Measurements from ENCODE around the gene AMH. TPM values are rescaled to one million over a fixed set of nuclear protein-coding genes. Genes with fewer than 3 reads are reported as not detected.

AMH gene
- total and polyA plus RNA-seq, 2 of the 13 experiments (the other 11 are each of a cell fraction or from before 2014, with no cell fraction given) = 0.03 to 0.18 TPM

DNA sequence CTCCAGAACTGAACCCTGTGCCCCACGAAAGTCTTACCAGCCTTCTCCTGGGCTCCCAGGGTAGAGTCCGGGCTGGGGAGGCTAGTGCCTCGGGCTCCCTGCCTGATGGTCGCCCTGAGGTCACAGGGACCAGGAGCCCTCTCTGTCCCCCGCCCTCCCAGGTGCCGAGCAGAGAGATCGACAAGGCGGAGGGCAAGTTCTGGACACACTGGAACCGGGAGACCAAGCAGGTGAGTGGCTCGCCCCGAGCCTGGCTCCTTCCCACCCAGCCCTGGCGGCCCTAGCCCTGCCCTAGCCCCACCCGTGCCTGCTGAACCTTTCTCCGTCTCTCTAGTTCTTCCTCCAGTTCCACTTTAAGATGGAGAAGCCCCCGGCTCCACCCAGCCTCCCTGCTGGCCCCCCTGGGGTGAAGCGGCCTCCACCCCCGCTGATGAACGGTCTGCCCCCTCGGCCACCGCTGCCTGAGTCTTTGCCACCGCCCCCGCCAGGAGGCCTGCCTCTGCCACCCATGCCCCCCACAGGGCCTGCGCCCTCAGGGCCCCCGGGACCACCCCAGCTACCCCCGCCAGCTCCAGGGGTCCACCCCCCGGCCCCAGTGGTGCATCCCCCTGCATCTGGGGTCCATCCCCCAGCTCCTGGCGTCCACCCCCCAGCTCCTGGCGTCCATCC, 1.6 kb upstream of the AMH start:
- Histone ChIP-seq H3K79me2 (ENCODE audit: insufficient read depth, low read length) (peaks cover 12% of the 10 kb centered on the region), H3K36me3 (replicated peaks in 1 of 2; ENCODE audit: control insufficient read depth in 1 of 2, insufficient read depth in 2 of 2, low read length in 2 of 2) (peaks cover 25 to 50% of the 10 kb centered on the region in 2 experiments; a peak in 4 of 5 replicates), H2AFZ (ENCODE audit: low read length) (no peak overlapping the region), H4K20me1 (ENCODE audit: insufficient read depth, low read length) (peaks cover 8% of the 10 kb centered on the region; the same call in 1 of the 2 replicates), H3K27ac (ENCODE audit: extremely low read length, insufficient read depth, low read length) (no peak overlapping the region), H3K4me2 (ENCODE audit: low read depth, low read length) (no peak overlapping the region), H3K4me3 (replicated peaks in 1 of 3; ENCODE audit: insufficient read depth in 1 of 3, low read depth in 2 of 3, low read length in 3 of 3) (no peak overlapping the region), H3K9me3 (ENCODE audit: low read length) (no peaks in the 10 kb centered on the region), H3K4me1 (ENCODE audit: insufficient read depth, low read length) (peaks cover 23% of the 10 kb centered on the region), H3K27me3 (ENCODE audit: control insufficient read depth in 1 of 2, insufficient read depth in 2 of 2, low read length in 2 of 2) (no peaks in the 10 kb centered on the region), H3K9ac (ENCODE audit: insufficient read depth, low read depth, low read length) (no peak overlapping the region)
- WGBS (ENCODE audit: low lambda C conversion rate) = 96% methylated on average over 20 of the region's 28 CpGs
- intact Hi-C loops (cut with micrococcal nuclease; ENCODE audit: unreplicated experiment) (no loop called here), in situ Hi-C loops (cut with HindIII; ENCODE audit: extremely low pct_ligation_motif_present, low pct_unique_long_range_greater_than_20kb) (no loop called here)
- ATAC-seq (no peak), FAIRE-seq (no peak), DNase-seq (ENCODE audit: low spot score) (no peak)
- TF ChIP-seq EHMT2 (IDR thresholded peaks at IDR 0.05; ENCODE audit: borderline replicate concordance, low read depth, low read length) (no peak), ZBTB38 (CRISPR knock-in tag; IDR thresholded peaks at IDR 0.05) (0 out of 2 replicates have a peak, but pooled peaks have one; percentile 45)
- TF ChIP-seq, protein P1, sequence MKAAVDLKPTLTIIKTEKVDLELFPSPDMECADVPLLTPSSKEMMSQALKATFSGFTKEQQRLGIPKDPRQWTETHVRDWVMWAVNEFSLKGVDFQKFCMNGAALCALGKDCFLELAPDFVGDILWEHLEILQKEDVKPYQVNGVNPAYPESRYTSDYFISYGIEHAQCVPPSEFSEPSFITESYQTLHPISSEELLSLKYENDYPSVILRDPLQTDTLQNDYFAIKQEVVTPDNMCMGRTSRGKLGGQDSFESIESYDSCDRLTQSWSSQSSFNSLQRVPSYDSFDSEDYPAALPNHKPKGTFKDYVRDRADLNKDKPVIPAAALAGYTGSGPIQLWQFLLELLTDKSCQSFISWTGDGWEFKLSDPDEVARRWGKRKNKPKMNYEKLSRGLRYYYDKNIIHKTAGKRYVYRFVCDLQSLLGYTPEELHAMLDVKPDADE (CRISPR knock-in tag; IDR thresholded peaks at IDR 0.05) = no peak
- BruUV-seq (replicated peaks) = no TSS peak
- POLR2A ChIA-PET = interaction anchor here (0.5 kb wide), 1 partner anchor 438 kb away, joined by 3 read pairs; no protein-coding TSS in a partner anchor
- CTCF ChIA-PET (ENCODE audit: low intra/inter-chr PET ratio, low total read pairs) = no interaction called here

DNA sequence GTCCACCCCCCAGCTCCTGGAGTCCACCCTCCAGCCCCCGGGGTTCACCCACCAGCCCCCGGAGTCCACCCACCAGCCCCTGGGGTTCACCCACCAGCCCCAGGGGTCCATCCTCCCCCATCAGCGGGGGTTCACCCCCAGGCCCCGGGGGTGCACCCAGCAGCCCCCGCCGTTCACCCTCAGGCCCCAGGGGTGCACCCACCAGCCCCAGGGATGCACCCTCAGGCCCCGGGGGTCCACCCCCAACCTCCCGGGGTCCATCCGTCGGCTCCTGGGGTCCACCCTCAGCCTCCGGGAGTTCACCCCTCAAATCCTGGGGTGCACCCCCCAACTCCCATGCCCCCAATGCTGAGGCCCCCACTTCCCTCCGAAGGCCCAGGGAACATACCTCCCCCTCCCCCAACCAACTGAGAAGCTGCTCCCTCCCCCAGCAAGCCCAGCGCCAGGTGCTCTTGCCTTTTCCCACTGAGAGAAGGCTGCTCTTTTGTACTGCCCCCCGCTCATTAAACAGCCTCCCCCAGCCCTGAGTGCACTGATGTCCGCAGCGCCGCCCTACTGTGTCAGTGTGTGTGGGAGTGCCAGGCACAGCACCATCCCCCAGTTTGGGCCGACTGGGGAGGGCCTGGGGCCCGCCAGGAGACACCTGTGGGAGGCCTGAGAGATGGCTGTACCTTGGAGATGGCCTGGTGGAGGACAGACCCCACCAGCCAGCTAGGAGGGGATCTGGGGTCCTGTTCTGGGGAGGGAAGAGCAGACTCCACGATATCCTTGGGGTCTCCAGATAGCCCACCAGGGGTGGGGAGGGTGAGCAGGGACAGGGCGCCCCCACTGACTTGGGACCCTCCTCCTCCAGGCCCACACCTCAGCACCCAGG, 750 bp upstream of the AMH start:
- TF ChIP-seq MIXL1 (CRISPR knock-in tag; IDR thresholded peaks at IDR 0.05) (no peak), ZBTB42 (CRISPR knock-in tag; IDR thresholded peaks at IDR 0.05) (no peak), RBM22 (optimal IDR thresholded peaks at IDR 0.05; ENCODE audit: low read length) (peak; percentile 10), JUND (CRISPR knock-in tag; IDR thresholded peaks at IDR 0.05) (no peak)
- TF ChIP-seq, protein P1 (CRISPR knock-in tag; IDR thresholded peaks at IDR 0.05) = no peak
- TF ChIP-seq, protein P2, sequence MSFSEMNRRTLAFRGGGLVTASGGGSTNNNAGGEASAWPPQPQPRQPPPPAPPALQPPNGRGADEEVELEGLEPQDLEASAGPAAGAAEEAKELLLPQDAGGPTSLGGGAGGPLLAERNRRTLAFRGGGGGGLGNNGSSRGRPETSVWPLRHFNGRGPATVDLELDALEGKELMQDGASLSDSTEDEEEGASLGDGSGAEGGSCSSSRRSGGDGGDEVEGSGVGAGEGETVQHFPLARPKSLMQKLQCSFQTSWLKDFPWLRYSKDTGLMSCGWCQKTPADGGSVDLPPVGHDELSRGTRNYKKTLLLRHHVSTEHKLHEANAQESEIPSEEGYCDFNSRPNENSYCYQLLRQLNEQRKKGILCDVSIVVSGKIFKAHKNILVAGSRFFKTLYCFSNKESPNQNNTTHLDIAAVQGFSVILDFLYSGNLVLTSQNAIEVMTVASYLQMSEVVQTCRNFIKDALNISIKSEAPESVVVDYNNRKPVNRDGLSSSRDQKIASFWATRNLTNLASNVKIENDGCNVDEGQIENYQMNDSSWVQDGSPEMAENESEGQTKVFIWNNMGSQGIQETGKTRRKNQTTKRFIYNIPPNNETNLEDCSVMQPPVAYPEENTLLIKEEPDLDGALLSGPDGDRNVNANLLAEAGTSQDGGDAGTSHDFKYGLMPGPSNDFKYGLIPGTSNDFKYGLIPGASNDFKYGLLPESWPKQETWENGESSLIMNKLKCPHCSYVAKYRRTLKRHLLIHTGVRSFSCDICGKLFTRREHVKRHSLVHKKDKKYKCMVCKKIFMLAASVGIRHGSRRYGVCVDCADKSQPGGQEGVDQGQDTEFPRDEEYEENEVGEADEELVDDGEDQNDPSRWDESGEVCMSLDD (CRISPR knock-in tag; IDR thresholded peaks at IDR 0.05; ENCODE audit: borderline replicate concordance) = no peak
- Histone ChIP-seq H3K4me1 (ENCODE audit: insufficient read depth, low read length) (peaks cover 23% of the 10 kb centered on the region), H3K36me3 (replicated peaks in 1 of 2; ENCODE audit: control insufficient read depth in 1 of 2, insufficient read depth in 2 of 2, low read length in 2 of 2) (peaks cover 24 to 42% of the 10 kb centered on the region in 2 experiments; a peak in 4 of 5 replicates), H2AFZ (ENCODE audit: low read length) (no peak overlapping the region), H3K79me2 (ENCODE audit: insufficient read depth, low read length) (peaks cover 4% of the 10 kb centered on the region), H3K9me3 (ENCODE audit: low read length) (no peaks in the 10 kb centered on the region), H4K20me1 (ENCODE audit: insufficient read depth, low read length) (peaks cover under 1% of the 10 kb centered on the region; the same call in 1 of the 2 replicates), H3K4me2 (ENCODE audit: low read depth, low read length) (no peak overlapping the region), H3K9ac (ENCODE audit: insufficient read depth, low read depth, low read length) (no peak overlapping the region), H3K27ac (ENCODE audit: extremely low read length, insufficient read depth, low read length) (no peak overlapping the region), H3K27me3 (ENCODE audit: control insufficient read depth in 1 of 2, insufficient read depth in 2 of 2, low read length in 2 of 2) (no peaks in the 10 kb centered on the region), H3K4me3 (replicated peaks in 1 of 3; ENCODE audit: insufficient read depth in 1 of 3, low read depth in 2 of 3, low read length in 3 of 3) (no peak overlapping the region)
- ATAC-seq = no peak
- ChIA-PET POLR2A (interaction anchor here (0.7 to 1.2 kb wide), 2 partner anchors 9 to 10 kb away, joined by 3 read pairs; no protein-coding TSS in a partner anchor), CTCF (ENCODE audit: low intra/inter-chr PET ratio, low total read pairs) (no interaction called here)
- intact Hi-C loops (cut with micrococcal nuclease; ENCODE audit: unreplicated experiment) = no loop called here
- DNase-seq (ENCODE audit: low spot score) = no peak
- TSS peak; percentile 43 for BruUV-seq (replicated peaks)
- WGBS (ENCODE audit: low lambda C conversion rate) = 97% methylated on average over 10 of the region's 21 CpGs
- FAIRE-seq = no peak
- in situ Hi-C loops (cut with HindIII; ENCODE audit: extremely low pct_ligation_motif_present, low pct_unique_long_range_greater_than_20kb) = no loop called here

Measured in HepG2 (cell line).